GM19455 (cell line): ENCODE measurements around the gene EHMT1.

Experiments used
- ATAC-seq: cut with Tn5 transposase; IDR thresholded peaks from one replicate; pipeline ENCODE4 v1.9.1; 2021; ENCODE audit not compliant: unreplicated experiment

Gene EHMT1

GRCh38 chr9:137690930-137691645 lies 72.3 kb downstream of the EHMT1 start:
- ATAC-seq, result no peak

GRCh38 chr9:137691646-137692351 lies 73.0 kb downstream of the EHMT1 start:
- ATAC-seq, result no peak

GRCh38 chr9:137694236-137694959 lies 75.6 kb downstream of the EHMT1 start:
- no peak for ATAC-seq

GRCh38 chr9:137694962-137695875 lies 76.4 kb downstream of the EHMT1 start:
- no peak for ATAC-seq

- no peak for ATAC-seq
Observed at GRCh38 chr9:137696136-137696925, 77.5 kb downstream of the EHMT1 start.

GRCh38 chr9:137697193-137697592 lies 78.4 kb downstream of the EHMT1 start:
- no peak for ATAC-seq

- no peak for ATAC-seq
Observed at GRCh38 chr9:137697832-137698231, 79.0 kb downstream of the EHMT1 start.

GRCh38 chr9:137700911-137701310 lies 82.1 kb downstream of the EHMT1 start:
- no peak for ATAC-seq

- no peak for ATAC-seq
Observed at GRCh38 chr9:137702615-137703379, 84.0 kb downstream of the EHMT1 start.

- no peak for ATAC-seq
Observed at GRCh38 chr9:137703842-137704508, 85.2 kb downstream of the EHMT1 start.

- peak; percentile 78 for ATAC-seq
Observed at GRCh38 chr9:137705443-137705863, 86.6 kb downstream of the EHMT1 start.

- peak; percentile 29 for ATAC-seq
Observed at GRCh38 chr9:137705906-137706305, 87.1 kb downstream of the EHMT1 start.

- no peak for ATAC-seq
Observed at GRCh38 chr9:137707361-137707760, 88.6 kb downstream of the EHMT1 start.

GRCh38 chr9:137708590-137709284 lies 89.9 kb downstream of the EHMT1 start:
- ATAC-seq, result no peak

- ATAC-seq, result no peak
Observed at GRCh38 chr9:137709411-137710101, 90.8 kb downstream of the EHMT1 start.

- ATAC-seq, result no peak
Observed at GRCh38 chr9:137710704-137711103, 91.9 kb downstream of the EHMT1 start.

- no peak for ATAC-seq
Observed at GRCh38 chr9:137711678-137712105, 92.9 kb downstream of the EHMT1 start.
